RWPE1 (cell line): ENCODE data around the gene FRMD4A.

Source experiments
- CTCF ChIA-PET: fragments of 350-600 bp; sonication (Branson Sonifier 250); formaldehyde crosslinking; extraction: SDS; loops from one replicate; lab custom pipeline; 2021; lab: Yijun Ruan, JAX
- POLR2A ChIA-PET: fragments of 400-600 bp; formaldehyde crosslinking; extraction: SDS; loops from one replicate; lab custom pipeline; 2020; ENCODE audit warnings: antibody characterized with exemption; ENCODE audit not compliant: low non-redundant PET; lab: Yijun Ruan, JAX
- DNase-seq: peaks from one replicate; pipeline ENCODE4 v3.0.0; 2012; ENCODE audit warnings: low spot score
- H3K27ac ChIP-seq: fragments of 450-650 bp; 2 replicates; pipeline ENCODE4 v1.5.1; 2017
- TF ChIP-seq, protein P1 (sequence below): fragments of 450-650 bp; conservative IDR thresholded peaks from 2 replicates; pipeline ENCODE4 v1.5.1; 2017; ENCODE audit warnings: low read depth, mild to moderate bottlenecking

FRMD4A gene

DNA sequence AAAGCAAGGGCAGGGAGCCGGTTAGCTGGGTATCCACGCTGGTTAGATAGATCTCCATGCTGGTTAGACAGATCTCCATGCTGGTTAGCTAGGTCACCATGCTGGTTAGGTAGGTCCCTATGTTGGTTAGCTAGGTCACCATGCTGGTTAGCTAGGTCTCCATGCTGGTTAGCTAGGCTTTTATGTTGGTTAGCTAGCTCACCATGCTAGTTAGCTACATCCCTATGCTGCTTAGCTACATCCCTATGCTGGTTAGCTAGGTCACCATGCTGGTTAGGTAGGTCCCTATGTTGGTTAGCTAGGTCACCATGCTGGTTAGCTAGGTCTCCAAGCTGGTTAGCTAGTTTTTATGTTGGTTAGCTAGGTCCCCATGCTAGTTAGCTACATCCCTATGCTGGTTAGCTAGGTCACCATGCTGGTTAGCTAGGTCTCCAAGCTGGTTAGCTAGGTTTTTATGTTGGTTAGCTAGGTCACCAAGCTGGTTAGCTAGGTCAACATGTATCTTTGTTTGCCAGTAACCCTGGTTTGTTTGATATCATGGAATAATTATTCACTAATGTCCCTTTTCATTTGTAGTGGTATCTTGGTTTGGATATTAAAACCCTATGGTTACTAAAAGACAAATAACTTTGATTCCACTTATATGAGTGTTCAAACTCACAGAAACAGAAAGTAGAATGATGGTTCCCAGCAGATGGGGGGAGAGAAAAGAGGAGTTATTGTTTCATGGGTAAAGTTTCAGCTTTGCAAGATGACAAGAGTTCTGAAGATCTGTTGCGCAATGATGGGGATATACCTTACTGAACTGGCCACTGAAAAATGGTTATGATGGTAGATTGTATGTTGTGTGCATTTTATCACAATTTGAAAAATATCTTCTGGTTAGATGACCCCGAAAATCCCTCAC lies 607.7 kb downstream of the FRMD4A start:
- CTCF ChIA-PET, result interaction anchor here (0.5 to 0.7 kb wide), 3 partner anchors 55 to 823 kb away, joined by 3 read pairs; no protein-coding TSS in a partner anchor
- TF ChIP-seq, protein P1, sequence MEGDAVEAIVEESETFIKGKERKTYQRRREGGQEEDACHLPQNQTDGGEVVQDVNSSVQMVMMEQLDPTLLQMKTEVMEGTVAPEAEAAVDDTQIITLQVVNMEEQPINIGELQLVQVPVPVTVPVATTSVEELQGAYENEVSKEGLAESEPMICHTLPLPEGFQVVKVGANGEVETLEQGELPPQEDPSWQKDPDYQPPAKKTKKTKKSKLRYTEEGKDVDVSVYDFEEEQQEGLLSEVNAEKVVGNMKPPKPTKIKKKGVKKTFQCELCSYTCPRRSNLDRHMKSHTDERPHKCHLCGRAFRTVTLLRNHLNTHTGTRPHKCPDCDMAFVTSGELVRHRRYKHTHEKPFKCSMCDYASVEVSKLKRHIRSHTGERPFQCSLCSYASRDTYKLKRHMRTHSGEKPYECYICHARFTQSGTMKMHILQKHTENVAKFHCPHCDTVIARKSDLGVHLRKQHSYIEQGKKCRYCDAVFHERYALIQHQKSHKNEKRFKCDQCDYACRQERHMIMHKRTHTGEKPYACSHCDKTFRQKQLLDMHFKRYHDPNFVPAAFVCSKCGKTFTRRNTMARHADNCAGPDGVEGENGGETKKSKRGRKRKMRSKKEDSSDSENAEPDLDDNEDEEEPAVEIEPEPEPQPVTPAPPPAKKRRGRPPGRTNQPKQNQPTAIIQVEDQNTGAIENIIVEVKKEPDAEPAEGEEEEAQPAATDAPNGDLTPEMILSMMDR, result no peak
- no peak for DNase-seq
- no peak overlapping the region for H3K27ac ChIP-seq
- POLR2A ChIA-PET, result no interaction called here

DNA sequence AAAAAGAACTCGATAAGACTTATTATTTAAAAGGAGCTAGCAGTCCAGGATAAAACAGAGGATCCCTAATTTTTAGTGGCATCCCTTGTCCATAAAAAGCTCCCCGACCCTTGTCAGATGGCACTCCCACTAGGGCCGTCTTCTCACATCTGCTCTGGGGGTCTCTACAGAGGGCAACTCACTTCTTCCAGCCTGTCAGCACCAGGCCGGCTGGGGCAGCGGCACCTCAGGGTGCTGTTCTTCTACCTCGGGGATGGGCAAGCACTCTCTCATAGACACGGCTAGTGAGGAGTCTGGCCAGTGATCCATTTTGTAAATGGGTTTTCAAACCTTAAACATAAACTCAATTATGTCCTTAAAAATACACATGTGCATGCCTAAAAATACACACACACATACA lies 609.2 kb downstream of the FRMD4A start:
- H3K27ac ChIP-seq, result no peak overlapping the region
- POLR2A ChIA-PET, result no interaction called here
- TF ChIP-seq, protein P1, result no peak
- CTCF ChIA-PET, result interaction anchor here (0.7 kb wide), 1 partner anchor 15 kb away, joined by 3 read pairs; no protein-coding TSS in a partner anchor
- no peak for DNase-seq

- POLR2A ChIA-PET, result no interaction called here
- H3K27ac ChIP-seq, result no peak overlapping the region
- TF ChIP-seq, protein P1, result no peak
Measured at GRCh38 chr10:13720699-13721098, 610.0 kb downstream of the FRMD4A start.

DNA sequence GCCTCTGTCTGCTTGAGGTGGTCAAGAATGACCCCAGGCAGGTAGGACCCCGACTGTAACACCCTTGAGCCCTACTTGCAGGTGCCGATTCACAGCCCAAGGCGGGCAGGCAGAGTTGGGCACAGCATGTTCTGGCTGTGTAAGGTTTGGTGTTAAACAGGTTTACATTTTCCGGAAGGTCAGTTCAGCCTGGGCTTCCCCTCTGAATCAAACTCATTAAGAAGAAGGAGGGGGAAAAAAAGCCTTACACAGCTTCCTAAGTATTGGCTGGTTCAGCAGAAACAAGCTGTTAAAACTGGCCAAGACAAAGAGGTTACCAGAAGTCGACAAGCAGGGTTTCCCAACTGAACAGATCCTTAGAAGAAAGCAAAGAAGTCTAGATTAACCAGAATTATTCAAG lies 611.3 kb downstream of the FRMD4A start:
- no peak overlapping the region for H3K27ac ChIP-seq
- POLR2A ChIA-PET, result no interaction called here
- CTCF ChIA-PET, result interaction anchor here (1.5 kb wide), 1 partner anchor 60 kb away, joined by 5 read pairs; no protein-coding TSS in a partner anchor
- TF ChIP-seq, protein P1, result no peak
- DNase-seq, result no peak

More at GRCh38 chr10:13720699-13721098, 610.0 kb downstream of the FRMD4A start:
- CTCF ChIA-PET, result interaction anchor here (1.5 kb wide), 1 partner anchor 61 kb away, joined by 5 read pairs; no protein-coding TSS in a partner anchor
- DNase-seq, result no peak

DNA sequence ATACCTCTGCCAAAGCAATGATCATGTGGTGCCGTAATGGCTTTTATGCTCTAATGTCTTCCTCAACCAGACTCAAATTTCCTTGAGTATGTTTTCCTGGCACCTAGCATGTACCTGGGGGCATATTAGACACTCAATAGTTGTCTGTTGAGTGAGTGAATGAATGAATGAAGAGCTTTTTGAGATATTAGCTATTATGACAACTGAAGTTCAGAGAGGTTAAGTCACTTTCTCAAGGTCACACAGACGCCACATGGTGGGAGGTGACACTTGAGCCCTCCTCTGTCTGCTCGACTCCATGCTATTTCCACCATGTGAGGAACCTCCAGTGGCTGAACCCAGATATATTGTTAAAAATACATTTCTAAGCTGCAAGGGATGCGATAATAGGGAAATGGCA lies 611.9 kb downstream of the FRMD4A start:
- peak overlapping the region; percentile 77 for H3K27ac ChIP-seq
- TF ChIP-seq, protein P1, result no peak
- ChIA-PET CTCF (interaction anchor here (0.7 kb wide), 1 partner anchor 51 kb away, joined by 3 read pairs; no protein-coding TSS in a partner anchor), POLR2A (no interaction called here)
- no peak for DNase-seq

- peak; percentile 70 for DNase-seq
- POLR2A ChIA-PET, result interaction anchor here (0.6 to 1.3 kb wide), 2 partner anchors 11 to 446 kb away, joined by 4 to 12 read pairs; no protein-coding TSS in a partner anchor
- TF ChIP-seq, protein P1, result no peak
- H3K27ac ChIP-seq, result peak overlapping the region; percentile 77
- CTCF ChIA-PET, result interaction anchor here (0.6 to 0.7 kb wide), 3 partner anchors 36 to 889 kb away, joined by 3 read pairs; no protein-coding TSS in a partner anchor
Measured at GRCh38 chr10:13717936-13718772, 612.6 kb downstream of the FRMD4A start.
